Stimulated activated naive CD8-positive, alpha-beta T cell treated with anti-CD3 and anti-CD28 coated beads, Interleukin-15, Interleukin-2, amounts not matched to agents 100 U/mL and 50 U/mL, for 24 hours (primary cell): ENCODE measurements around the gene CRY1.
"Not testable (repeated sequence)": the region's sequence is repeated elsewhere in the genome, so short reads cannot be mapped to it uniquely, and the experiment has no call there.

Experiments used
- ATAC-seq: fragments of 150-1000 bp; cut with Tn5 transposase; one replicate; pipeline ENCODE4 v1.10.0; 2021
- DNase-seq: peaks from one replicate; pipeline ENCODE4 v3.0.0; 2021

The CRY1 gene

DNA sequence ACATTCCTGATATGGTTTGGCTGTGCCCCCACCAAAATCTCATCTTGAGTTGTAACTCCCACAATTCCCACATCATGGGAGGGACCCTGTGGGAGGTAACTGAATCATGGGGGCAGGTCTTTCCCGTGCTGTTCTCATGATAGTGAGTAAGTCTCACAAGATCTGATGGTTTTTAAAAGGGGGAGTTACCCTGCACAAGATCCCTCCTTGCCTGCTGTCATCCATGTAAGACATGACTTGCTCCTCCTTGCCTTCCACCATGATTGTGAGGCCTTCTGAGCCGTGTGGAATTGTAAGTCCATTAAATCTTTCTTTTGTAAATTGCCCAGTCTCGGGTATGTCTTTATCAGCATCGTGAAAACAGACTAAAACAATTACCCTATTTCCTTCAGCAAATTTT is 90.7 kb downstream of the CRY1 start:
- not testable (repeated sequence) for ATAC-seq, DNase-seq

DNA sequence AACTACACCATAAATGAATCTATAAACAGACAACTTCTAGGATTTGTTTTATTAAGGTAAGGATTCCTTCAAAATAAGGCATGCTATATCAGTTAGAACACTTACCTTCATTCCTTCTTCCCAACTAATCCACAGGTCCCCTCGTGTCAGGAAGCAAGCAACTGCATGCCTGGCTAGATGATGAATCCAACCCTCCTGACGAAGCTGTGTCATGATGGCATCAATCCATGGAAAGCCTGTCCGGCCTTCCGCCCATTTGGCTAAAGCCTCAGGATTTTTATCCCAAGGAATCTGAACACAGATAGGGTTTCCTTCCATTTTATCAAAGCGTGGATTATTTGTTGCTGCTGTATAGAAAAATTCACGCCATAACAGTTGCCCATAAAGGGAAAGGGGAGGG is 93.9 kb downstream of the CRY1 start:
- no peak for DNase-seq
- ATAC-seq: no peak

GRCh38 chr12:106997916-106998315 is 95.4 kb downstream of the CRY1 start:
- DNase-seq: no peak
- no peak for ATAC-seq

DNA sequence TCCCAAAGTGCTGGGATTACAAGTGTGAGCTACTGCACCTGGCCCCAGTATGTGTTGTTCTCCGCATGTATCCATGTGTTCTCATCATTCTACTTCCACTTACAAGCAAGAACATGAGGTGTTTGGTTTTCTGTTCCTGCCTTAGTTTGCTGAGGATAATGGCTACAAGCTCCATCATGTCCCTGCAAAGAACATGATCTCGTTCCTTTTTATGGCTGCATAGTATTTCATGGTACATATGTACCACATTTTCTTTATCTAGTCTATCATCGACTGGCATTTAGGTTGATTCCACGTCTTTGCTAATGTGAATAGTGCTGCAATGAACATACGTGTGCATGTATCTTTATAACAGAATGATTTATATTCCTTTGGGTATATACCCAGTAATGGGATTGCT is 97.2 kb downstream of the CRY1 start:
- not testable (repeated sequence) for ATAC-seq, DNase-seq

GRCh38 chr12:106994579-106995220 is 98.6 kb downstream of the CRY1 start:
- ATAC-seq: no peak
- DNase-seq: no peak

- no peak for DNase-seq
- ATAC-seq: no peak
Observed at GRCh38 chr12:106987846-106988245, 105.5 kb downstream of the CRY1 start.

DNA sequence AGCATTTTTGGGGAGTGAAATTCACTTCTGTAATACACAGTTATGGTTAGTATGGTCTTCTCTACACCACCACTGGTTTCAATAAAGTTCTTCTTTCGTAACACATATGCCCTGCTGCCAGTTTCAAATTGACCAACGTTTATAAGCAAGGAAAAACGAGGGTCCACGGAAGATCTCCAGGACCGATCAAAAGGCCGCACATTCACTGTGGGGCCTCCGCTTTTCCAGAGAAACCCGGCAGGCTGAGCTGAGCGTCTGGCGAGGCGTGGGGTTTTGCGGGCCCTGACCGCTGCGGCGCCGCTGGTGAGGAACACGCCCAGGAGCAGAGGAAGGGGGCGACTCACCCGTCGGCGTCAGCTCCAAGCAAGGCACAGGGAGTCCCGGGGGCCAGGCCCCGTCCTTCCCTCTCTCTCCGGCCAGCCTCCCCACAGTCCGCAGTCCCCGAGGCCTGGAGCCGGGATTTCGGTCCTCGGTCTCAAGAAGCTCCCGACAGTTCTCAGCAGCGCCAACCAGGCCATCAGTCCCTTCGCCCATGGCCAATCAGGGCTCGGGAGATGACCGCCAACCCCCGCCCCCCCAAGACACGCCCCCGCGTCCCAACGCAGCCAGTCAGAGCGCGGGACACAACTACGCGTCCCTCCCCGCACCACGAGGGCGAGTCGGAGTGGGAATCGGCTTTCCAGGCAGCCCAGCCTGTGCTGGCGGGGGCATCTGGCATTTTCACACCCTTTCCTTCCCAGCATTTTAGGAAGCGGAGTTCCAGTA is 106.5 kb downstream of the CRY1 start, which contains the start of gene MTERF2:
Gene MTERF2 (minus strand): TSS at position 522 of the 765 bp plus-strand sequence. CDS start 8,432 bp downstream, outside the sequence.
- peak; percentile 95 for ATAC-seq
- peak; percentile 86 for DNase-seq

- no peak for DNase-seq
- ATAC-seq: no peak
Observed at GRCh38 chr12:106986135-106986534, 107.2 kb downstream of the CRY1 start.

DNA sequence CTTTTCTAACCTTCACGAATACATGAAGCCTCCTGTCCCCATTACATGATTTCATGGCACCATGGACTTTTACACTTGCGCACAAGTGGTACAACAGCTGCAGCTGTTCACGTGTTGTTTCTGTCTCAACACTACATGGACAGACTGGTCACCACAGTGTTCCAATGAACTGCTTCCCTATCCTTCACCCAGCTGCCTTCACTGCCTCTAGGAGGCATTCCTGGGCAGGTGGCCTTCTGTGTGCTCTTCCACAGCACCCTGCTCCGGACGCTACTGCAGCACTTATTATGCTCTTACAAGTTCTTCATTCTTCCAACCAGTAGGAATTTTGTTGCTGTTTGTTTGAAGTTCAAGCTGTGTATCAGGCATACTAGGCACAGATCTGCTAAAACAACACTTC is 107.9 kb downstream of the CRY1 start:
- ATAC-seq: no peak

DNA sequence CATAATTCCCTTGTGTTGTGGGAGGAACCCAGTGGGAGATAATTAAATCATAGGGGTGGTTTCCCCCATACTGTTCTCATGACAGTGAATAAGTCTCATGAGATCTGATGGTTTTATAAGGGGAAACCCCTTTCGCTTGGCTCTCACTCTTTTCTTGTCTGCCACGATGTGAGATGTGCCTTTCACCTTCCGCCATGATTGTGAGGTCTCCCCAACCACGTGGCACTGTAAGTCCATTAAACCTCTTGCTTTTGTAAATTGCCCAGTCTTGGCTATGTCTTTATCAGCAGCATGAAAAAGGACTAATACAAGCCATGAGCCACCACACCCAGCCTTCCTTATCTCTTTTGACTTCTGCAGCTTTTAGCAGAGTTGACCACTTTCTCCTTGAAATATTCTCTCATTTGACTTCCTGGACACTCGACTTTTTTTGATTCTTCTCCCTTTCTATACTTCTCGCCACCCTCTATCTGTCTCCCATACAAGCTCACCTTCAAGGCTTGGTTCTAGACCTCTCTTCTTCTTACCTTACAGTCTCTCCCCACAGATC is 108.7 kb downstream of the CRY1 start:
- no peak for ATAC-seq
- DNase-seq: no peak

More for the DNA sequence above, 107.9 kb downstream of the CRY1 start:
- DNase-seq: no peak

GRCh38 chr12:106982229-106982628 is 111.1 kb downstream of the CRY1 start:
- DNase-seq (no peak), ATAC-seq (no peak)

- ATAC-seq: no peak
- no peak for DNase-seq
Observed at GRCh38 chr12:106981788-106982187, 111.6 kb downstream of the CRY1 start.

DNA sequence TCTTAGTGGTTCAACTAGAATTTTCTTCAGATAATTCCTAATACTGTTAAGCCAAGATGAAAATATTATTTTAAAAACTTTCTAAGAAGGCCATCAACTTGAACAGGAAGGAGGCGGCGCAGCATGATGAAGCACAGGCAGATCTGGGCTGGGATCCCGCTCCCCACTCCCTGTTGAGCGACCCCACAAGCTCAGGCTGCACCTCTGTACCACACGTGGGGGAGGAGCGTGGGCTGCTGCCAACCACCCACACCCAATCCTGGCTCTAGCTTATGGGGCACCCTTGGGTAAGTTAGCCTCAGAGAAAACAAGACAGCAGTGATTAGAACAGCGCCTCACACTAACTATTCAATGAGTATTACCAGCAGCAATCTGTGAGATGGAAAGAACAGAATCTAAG is 112.4 kb downstream of the CRY1 start:
- ATAC-seq (no peak), DNase-seq (no peak)

- DNase-seq (no peak), ATAC-seq (no peak)
Observed at GRCh38 chr12:106978035-106978800, 115.1 kb downstream of the CRY1 start.

GRCh38 chr12:106976668-106977067 is 116.7 kb downstream of the CRY1 start:
- ATAC-seq: no peak
- DNase-seq: no peak

DNA sequence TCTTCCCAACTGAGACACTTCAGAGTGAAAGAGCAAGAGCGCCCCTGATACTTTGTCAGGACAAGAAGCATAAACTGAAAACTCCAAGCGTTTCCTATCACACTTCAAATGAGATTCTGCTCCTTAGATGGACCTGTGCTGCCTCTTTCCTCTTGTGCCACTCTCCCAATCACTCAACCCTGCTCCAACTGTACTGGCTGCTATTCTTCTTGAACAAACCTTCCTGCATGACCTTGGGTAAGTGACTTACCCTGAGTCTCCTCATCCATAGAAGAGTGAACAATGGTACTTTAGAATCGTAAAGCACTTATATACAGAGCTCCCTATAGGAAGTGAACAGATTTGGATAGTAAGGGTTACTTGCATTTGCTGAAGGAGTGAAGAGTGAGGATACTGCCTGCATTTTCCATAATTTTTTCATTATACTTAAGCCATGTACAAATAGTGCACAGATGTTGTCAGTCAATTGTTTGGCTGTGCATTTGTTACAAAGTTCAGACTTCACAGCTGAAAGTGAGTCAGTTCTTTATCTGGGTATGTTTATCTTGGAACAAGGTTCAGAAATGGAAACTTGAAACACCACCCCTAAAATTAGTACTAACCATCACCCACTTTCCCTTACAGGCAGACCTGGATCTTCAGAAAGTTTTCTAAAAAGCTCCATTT is 117.2 kb downstream of the CRY1 start:
- DNase-seq: no peak
- ATAC-seq: no peak

DNA sequence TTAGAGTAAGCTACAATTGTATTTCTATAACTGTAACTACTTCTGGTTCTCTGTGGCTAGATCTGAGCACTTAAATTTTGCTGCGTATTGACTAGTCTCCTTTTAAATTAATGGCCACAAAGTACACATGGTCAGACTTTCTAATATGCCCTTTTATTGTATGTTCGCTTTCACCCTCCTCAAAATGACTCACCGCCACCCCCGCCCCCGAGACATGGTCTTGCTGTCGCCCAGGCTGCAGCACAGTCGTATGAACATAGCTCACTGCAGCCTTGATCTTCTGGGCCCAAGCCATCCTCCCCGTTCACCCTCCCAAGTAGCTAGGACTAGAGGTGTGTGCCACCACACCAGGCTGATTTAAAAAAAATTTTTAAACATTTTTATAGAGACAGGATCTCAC is 118.3 kb downstream of the CRY1 start:
- DNase-seq (no peak), ATAC-seq (no peak)

GRCh38 chr12:106974511-106974910 is 118.8 kb downstream of the CRY1 start:
- DNase-seq (no peak), ATAC-seq (no peak)

- no peak for DNase-seq
- ATAC-seq: no peak
Observed at GRCh38 chr12:106973545-106973944, 119.8 kb downstream of the CRY1 start.

GRCh38 chr12:106971065-106971464 is 122.3 kb downstream of the CRY1 start:
- no peak for DNase-seq
- ATAC-seq: no peak

DNA sequence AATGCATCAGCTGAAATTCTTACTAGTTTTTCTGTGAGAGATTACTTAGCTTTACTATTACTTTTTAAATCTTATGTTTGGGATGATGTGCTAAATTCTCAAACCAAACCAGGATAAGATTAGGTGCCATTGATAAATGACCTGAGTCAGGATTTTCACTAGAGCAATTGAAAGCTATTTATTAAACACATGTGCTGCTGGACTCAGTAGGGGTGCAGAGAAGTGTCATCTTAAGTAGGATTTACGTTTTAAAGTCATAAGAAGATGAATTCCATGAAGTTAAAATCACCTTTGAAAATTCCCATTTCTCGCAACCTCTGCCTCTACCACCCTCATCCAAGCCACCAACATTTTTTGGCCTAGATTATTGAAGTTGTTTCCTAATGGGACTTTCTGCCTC is 128.8 kb downstream of the CRY1 start:
- ATAC-seq: no peak
- no peak for DNase-seq

DNA sequence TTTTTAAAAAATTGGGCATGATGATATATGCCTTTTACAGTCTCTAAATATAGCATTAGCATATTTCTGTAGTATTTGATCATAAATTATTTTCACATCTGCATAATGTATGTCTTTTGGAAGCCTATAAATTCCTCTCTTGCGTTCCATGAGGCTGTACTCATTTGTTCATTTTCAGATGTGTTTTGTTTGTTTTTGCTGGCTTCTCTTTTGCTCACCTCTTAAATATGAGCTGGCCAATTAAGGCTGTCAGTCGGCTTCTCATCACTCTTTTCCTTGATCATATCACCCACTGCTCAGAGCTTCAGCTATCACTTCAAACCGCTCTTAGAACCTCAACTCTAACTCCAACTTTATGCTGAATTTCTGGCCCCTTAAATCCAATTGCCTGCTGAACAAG is 131.1 kb downstream of the CRY1 start:
- no peak for ATAC-seq

More for the DNA sequence above, 131.1 kb downstream of the CRY1 start:
- DNase-seq: no peak
